SK-N-SH (cell line): ENCODE data around the gene PLLP. TPM values are rescaled to one million over a fixed set of nuclear protein-coding genes. Genes with fewer than 3 reads are reported as not detected.

ENCODE experiments used
- CTCF ChIA-PET: fragments of 300-600, 350-600 bp; formaldehyde crosslinking; extraction: SDS; loops from one replicate; lab custom pipeline; 2021; lab: Yijun Ruan, JAX
- POLR2A ChIA-PET: fragments of 350-600 bp; sonication (Branson Sonifier 250); formaldehyde crosslinking; extraction: SDS; loops from one replicate; lab custom pipeline; 2020; ENCODE audit warnings: antibody characterized with exemption, inconsistent platforms; lab: Yijun Ruan, JAX
- DNase-seq: peaks from one replicate; pipeline ENCODE4 v3.0.0; 2012
- H2AFZ ChIP-seq: fragments of 200-600 bp; sonication (generic); 2 replicates; pipeline ENCODE4 v1.8.1; 2016; ENCODE audit warnings: antibody characterized with exemption, mild to moderate bottlenecking, low read depth
- H3F3A ChIP-seq: fragments of 200-600 bp; sonication (generic); replicated peaks from 2 replicates; pipeline ENCODE3; 2016; ENCODE audit warnings: antibody characterized with exemption, mild to moderate bottlenecking; ENCODE audit not compliant: insufficient read depth
- H3K27ac ChIP-seq, 2 experiments: fragments of 200-500 bp in 1 of 2; fragments of 200-600 bp in 1 of 2; sonication (Bioruptor generic) in 1 of 2; sonication (generic), shearing (Covaris generic) in 1 of 2; 2 replicates each; pipeline versions ENCODE4 v1.5.1 to v1.6.1; 2014 to 2016; ENCODE audit warnings: low read depth in 2 of 2, inconsistent platforms in 1 of 2, low read length in 1 of 2, mild to moderate bottlenecking in 1 of 2, mixed read lengths in 1 of 2
- H3K27me3 ChIP-seq: fragments of 200-600 bp; sonication (generic), shearing (Covaris generic); 2 replicates; pipeline ENCODE4 v1.6.1; 2016; ENCODE audit warnings: mixed run types; ENCODE audit not compliant: insufficient read depth
- H3K36me3 ChIP-seq, 2 experiments: fragments of 200-500 bp in 1 of 2; fragments of 200-600 bp in 1 of 2; sonication (Bioruptor generic) in 1 of 2; sonication (generic) in 1 of 2; replicated peaks in 1 of 2; 2 replicates each; pipeline versions ENCODE3 to v1.5.1; 2014 to 2016; ENCODE audit warnings: low read length in 1 of 2, mild to moderate bottlenecking in 1 of 2; ENCODE audit not compliant: insufficient read depth in 2 of 2, control insufficient read depth in 1 of 2
- H3K4me1 ChIP-seq, 2 experiments: fragments of 200-500 bp in 1 of 2; fragments of 200-600 bp in 1 of 2; sonication (Bioruptor generic) in 1 of 2; sonication (generic), shearing (Covaris generic) in 1 of 2; 2 replicates each; pipeline versions ENCODE4 v1.5.1 to v1.6.1; 2014 to 2016; ENCODE audit warnings: low read depth in 1 of 2, low read length in 1 of 2, mixed run types in 1 of 2; ENCODE audit not compliant: insufficient read depth in 2 of 2, control insufficient read depth in 1 of 2
- H3K4me2 ChIP-seq: fragments of 200-600 bp; sonication (generic), shearing (Covaris generic); 2 replicates; pipeline ENCODE4 v1.6.1; 2017; ENCODE audit warnings: mixed run types
- H3K4me3 ChIP-seq, 2 experiments: fragments of 200-500 bp in 1 of 2; fragments of 200-600 bp in 1 of 2; sonication (Bioruptor generic) in 1 of 2; sonication (generic), shearing (Covaris generic) in 1 of 2; 2 replicates each; pipeline versions ENCODE4 v1.5.1 to v1.8.1; 2014 to 2016; ENCODE audit warnings: low read depth in 2 of 2, inconsistent platforms in 1 of 2, low read length in 1 of 2, mild to moderate bottlenecking in 1 of 2, mixed read lengths in 1 of 2, moderate library complexity in 1 of 2
- H3K79me2 ChIP-seq: fragments of 200-600 bp; sonication (generic); 2 replicates; pipeline ENCODE4 v1.8.1; 2017; ENCODE audit warnings: mild to moderate bottlenecking; ENCODE audit not compliant: insufficient read depth
- H3K9ac ChIP-seq: fragments of 200-600 bp; sonication (generic); 2 replicates; pipeline ENCODE4 v1.6.1; 2017; ENCODE audit warnings: mixed run types
- H3K9me2 ChIP-seq: fragments of 200-600 bp; sonication (generic); 2 replicates; pipeline ENCODE4 v1.6.1; 2017; ENCODE audit warnings: mixed run types
- H3K9me3 ChIP-seq: fragments of 200-600 bp; sonication (generic); 2 replicates; pipeline ENCODE4 v1.6.1; 2017; ENCODE audit warnings: mixed run types, mild to moderate bottlenecking, moderate library complexity
- H4K20me1 ChIP-seq: fragments of 200-600 bp; sonication (generic); 2 replicates; pipeline ENCODE4 v1.6.1; 2017; ENCODE audit warnings: mild to moderate bottlenecking, mixed run types; ENCODE audit not compliant: insufficient read depth
- EP300 ChIP-seq, 2 experiments: IDR thresholded peaks; 2 replicates each; pipeline versions ENCODE4 v1.4.0 to v1.6.1; 2012; ENCODE audit warnings: borderline replicate concordance in 1 of 2, low read depth in 1 of 2, low read length in 1 of 2
- EZH2phosphoT487 ChIP-seq: fragments of 200-600 bp; sonication (generic); IDR thresholded peaks from 2 replicates; pipeline ENCODE4 v1.6.1; 2017; ENCODE audit warnings: low read depth, mixed run types, mild to moderate bottlenecking, antibody characterized with exemption, moderate library complexity, borderline replicate concordance
- FOXJ3 ChIP-seq: sonication (generic); formaldehyde crosslinking; IDR thresholded peaks from 2 replicates; pipeline ENCODE4 v1.5.1; 2020; ENCODE audit warnings: mild to moderate bottlenecking, missing genetic modification reagents
- FOXM1 ChIP-seq: IDR thresholded peaks from 2 replicates; pipeline ENCODE4 v1.4.0; 2012; ENCODE audit warnings: low read depth, mild to moderate bottlenecking
- GATA2 ChIP-seq: sonication (generic); formaldehyde crosslinking; IDR thresholded peaks from 2 replicates; pipeline ENCODE4 v1.5.0; 2020; ENCODE audit warnings: mild to moderate bottlenecking, missing genetic modification reagents
- NFIC ChIP-seq: IDR thresholded peaks from 2 replicates; pipeline ENCODE4 v1.4.0; 2012; ENCODE audit warnings: borderline replicate concordance
- NRF1 ChIP-seq: IDR thresholded peaks from 2 replicates; pipeline ENCODE4 v1.6.1; 2012; ENCODE audit warnings: low read depth, mild to moderate bottlenecking, low read length
- RFX5 ChIP-seq: IDR thresholded peaks from 2 replicates; pipeline ENCODE4 v1.6.1; 2012; ENCODE audit warnings: mild to moderate bottlenecking, improper control_type of control experiment, low read length
- RXRA ChIP-seq: IDR thresholded peaks from 2 replicates; pipeline ENCODE4 v1.4.0; 2012; ENCODE audit warnings: low read depth, mild to moderate bottlenecking, borderline replicate concordance
- TCF12 ChIP-seq: IDR thresholded peaks from 2 replicates; pipeline ENCODE4 v1.4.0; 2012
- WGBS: methylation state at CpG from one replicate; pipeline ENCODE4 v1.1.6; 2017; ENCODE audit warnings: low lambda C conversion rate; 5-methylcytosine and 5-hydroxymethylcytosine counted together
- polyA plus RNA-seq, 3 experiments: library from polyadenylated mRNA; depleted of rRNA; stranded (reverse); fragments of >200 nt; gene quantifications; 2 replicates each; pipeline ENCODE4 v1.2.3, GENCODE V29; 2012
- TF ChIP-seq, protein P1 (sequence below): IDR thresholded peaks from 2 replicates; pipeline ENCODE4 v1.4.0; 2012; ENCODE audit warnings: low read depth, borderline replicate concordance
- TF ChIP-seq, protein P2 (sequence below): IDR thresholded peaks from 2 replicates; pipeline ENCODE4 v1.4.0; 2012; ENCODE audit warnings: low read depth, borderline replicate concordance

Gene PLLP
- polyA plus RNA-seq, 1 of the 3 experiments (the other 2 are of a cell fraction) = 1.3 TPM

DNA sequence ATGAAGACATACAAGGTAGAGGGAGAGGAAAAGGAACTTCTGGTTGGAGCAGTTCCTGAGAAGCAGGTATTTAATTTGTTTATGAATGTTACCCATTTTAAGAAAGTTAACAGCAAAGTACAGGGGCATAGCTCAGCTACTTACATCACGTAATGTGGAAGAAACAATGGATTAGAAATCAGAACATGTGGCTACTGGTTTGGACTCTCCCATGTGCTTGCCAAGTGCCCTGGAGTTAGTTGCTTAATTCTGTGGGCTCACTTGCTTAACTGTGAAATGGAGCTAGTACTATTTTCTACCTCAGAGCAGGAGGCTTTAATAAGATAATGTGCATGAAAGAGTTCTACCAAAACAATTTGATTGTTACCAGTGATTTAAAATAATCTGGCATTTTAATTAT, 71.0 kb downstream of the PLLP start:
- no peak overlapping the region for H3K4me2 ChIP-seq
- H3K4me1 ChIP-seq = no peaks in the 10 kb centered on the region
- no peak for DNase-seq
- H3K36me3 ChIP-seq = peaks cover 62 to 89% of the 10 kb centered on the region in 2 experiments
- peaks cover 6% of the 10 kb centered on the region for H3F3A ChIP-seq
- POLR2A ChIA-PET = no interaction called here
- WGBS = 100% methylated on average over 1 of the region's 1 CpG
- no peaks in the 10 kb centered on the region for H3K9me3 ChIP-seq
- H3K27me3 ChIP-seq = no peaks in the 10 kb centered on the region
- no peak overlapping the region for H3K9ac ChIP-seq
- no peak overlapping the region for H2AFZ ChIP-seq
- H3K4me3 ChIP-seq = no peak overlapping the region
- no peaks in the 10 kb centered on the region for H4K20me1 ChIP-seq
- no peak for TF ChIP-seq NFIC
- no peak for TF ChIP-seq EZH2phosphoT487
- TF ChIP-seq FOXM1 = no peak
- H3K27ac ChIP-seq = no peak overlapping the region
- H3K79me2 ChIP-seq = peaks cover 13% of the 10 kb centered on the region; the same call in 1 of the 2 replicates
- CTCF ChIA-PET = interaction anchor here (1.0 to 2.5 kb wide), 2 partner anchors 10 to 205 kb away, joined by 3 to 6 read pairs; no protein-coding TSS in a partner anchor
- no peaks in the 10 kb centered on the region for H3K9me2 ChIP-seq

DNA sequence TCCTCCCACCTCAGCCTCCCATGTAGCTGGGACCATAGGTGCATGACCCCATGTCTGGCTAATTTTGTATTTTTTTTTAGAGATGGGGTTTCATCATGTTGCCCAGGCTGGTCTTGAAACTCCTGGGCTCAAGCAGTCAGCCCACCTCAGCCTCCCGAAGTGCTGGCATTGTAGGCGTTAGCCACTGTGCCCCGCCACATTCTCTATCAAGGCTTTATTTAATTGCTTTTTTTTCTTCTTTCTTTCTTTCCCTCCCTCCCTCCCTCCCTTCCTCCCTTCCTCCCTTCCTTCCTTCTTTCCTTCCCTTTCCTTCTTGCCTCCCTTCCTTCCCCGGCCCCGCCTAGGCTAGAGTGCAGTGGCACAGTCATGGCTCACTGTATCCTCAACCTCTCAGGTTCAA, 74.7 kb downstream of the PLLP start:
- ChIA-PET CTCF (interaction anchor here (1.3 kb wide), 1 partner anchor 19 kb away, joined by 3 read pairs; no protein-coding TSS in a partner anchor), POLR2A (no interaction called here)
- H3K79me2 ChIP-seq = peaks cover 23% of the 10 kb centered on the region
- H3K4me2 ChIP-seq = no peak overlapping the region
- no peaks in the 10 kb centered on the region for H3K9me3 ChIP-seq
- no peaks in the 10 kb centered on the region for H3F3A ChIP-seq
- no peaks in the 10 kb centered on the region for H3K27me3 ChIP-seq
- H3K4me3 ChIP-seq = no peak overlapping the region
- 94% methylated on average over 5 of the region's 5 CpGs for WGBS
- H3K4me1 ChIP-seq = no peaks in the 10 kb centered on the region
- H3K9ac ChIP-seq = no peak overlapping the region
- no peaks in the 10 kb centered on the region for H4K20me1 ChIP-seq
- DNase-seq = no peak
- peaks cover 54 to 87% of the 10 kb centered on the region in 2 experiments for H3K36me3 ChIP-seq
- TF ChIP-seq GATA2 = no peak
- TF ChIP-seq TCF12 = no peak
- TF ChIP-seq, protein P1, sequence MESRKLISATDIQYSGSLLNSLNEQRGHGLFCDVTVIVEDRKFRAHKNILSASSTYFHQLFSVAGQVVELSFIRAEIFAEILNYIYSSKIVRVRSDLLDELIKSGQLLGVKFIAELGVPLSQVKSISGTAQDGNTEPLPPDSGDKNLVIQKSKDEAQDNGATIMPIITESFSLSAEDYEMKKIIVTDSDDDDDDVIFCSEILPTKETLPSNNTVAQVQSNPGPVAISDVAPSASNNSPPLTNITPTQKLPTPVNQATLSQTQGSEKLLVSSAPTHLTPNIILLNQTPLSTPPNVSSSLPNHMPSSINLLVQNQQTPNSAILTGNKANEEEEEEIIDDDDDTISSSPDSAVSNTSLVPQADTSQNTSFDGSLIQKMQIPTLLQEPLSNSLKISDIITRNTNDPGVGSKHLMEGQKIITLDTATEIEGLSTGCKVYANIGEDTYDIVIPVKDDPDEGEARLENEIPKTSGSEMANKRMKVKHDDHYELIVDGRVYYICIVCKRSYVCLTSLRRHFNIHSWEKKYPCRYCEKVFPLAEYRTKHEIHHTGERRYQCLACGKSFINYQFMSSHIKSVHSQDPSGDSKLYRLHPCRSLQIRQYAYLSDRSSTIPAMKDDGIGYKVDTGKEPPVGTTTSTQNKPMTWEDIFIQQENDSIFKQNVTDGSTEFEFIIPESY = no peak
- TF ChIP-seq, protein P2, sequence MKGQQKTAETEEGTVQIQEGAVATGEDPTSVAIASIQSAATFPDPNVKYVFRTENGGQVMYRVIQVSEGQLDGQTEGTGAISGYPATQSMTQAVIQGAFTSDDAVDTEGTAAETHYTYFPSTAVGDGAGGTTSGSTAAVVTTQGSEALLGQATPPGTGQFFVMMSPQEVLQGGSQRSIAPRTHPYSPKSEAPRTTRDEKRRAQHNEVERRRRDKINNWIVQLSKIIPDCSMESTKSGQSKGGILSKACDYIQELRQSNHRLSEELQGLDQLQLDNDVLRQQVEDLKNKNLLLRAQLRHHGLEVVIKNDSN = no peak
- TF ChIP-seq RFX5 = no peak
- TF ChIP-seq FOXJ3 (CRISPR knock-in tag) = no peak
- no peak for TF ChIP-seq EP300 (IDR thresholded peaks at IDR 0.05; ENCODE audit: borderline replicate concordance in 1 of 2, low read depth in 1 of 2, low read length in 1 of 2)
- no peak for TF ChIP-seq RXRA
- no peak for TF ChIP-seq NRF1
- no peak overlapping the region for H2AFZ ChIP-seq
- H3K27ac ChIP-seq = no peak overlapping the region
- no peaks in the 10 kb centered on the region for H3K9me2 ChIP-seq
